Prostate gland (tissue), 2 donors: ENCODE measurements around the gene FZD10.

Experiments
- CTCF ChIP-seq, 4 experiments: fragments of 200-600 bp in 2 of 4; fragments of 450-650 bp in 2 of 4; sonication (generic) in 2 of 4; IDR thresholded peaks; 1 replicate in 3 of 4; 2 replicates in 1 of 4; pipeline ENCODE4 v1.5.1; 2016 to 2019; ENCODE audit warnings: antibody characterized with exemption in 4 of 4, mild to moderate bottlenecking in 2 of 4, moderate library complexity in 2 of 4
- POLR2A ChIP-seq: fragments of 450-650 bp; IDR thresholded peaks from one replicate; pipeline ENCODE4 v1.6.1; 2016; ENCODE audit warnings: antibody characterized with exemption, mild to moderate bottlenecking
- POLR2AphosphoS5 ChIP-seq: sonication (generic); formaldehyde crosslinking; IDR thresholded peaks from one replicate; pipeline ENCODE4 v1.6.1; 2017; ENCODE audit warnings: antibody characterized with exemption

DNA sequence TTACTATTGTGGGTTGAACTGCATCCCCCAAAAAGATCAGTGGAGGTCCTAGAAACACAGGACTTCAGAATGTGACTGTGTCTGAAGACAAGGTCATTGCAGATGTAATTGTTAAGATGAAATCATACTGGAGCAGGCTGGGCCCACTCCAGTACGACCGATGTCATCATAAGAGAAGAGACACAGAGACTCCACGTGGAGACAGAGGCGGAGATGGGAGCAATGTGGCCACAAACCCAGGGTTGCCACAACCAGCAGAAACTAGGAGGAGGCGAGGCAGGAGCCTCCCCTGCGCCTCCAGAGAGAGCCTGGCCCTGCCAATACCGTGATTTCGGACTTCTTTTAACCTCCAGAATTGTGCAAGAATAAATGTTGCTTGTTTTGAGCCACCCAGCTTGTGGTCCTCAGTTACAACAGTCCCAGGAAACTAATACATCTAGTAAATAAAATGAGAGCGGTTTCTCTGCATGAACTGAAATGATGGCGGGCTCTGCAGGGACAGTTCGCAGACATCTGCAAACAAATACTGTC, 25.7 kb upstream of the FZD10 start:
- no peak for TF ChIP-seq CTCF (IDR thresholded peaks at IDR 0.05)
- no peak for TF ChIP-seq POLR2AphosphoS5
- no peak for TF ChIP-seq POLR2A
